SU-DHL-6 (cell line): ENCODE results near the gene IGF2BP2.
"Not testable (repeated sequence)": the region's sequence is repeated elsewhere in the genome, so short reads cannot be mapped to it uniquely, and the experiment has no call there.

Experiments used
- CTCF ChIP-seq: fragments of 200-600 bp; sonication (generic); IDR thresholded peaks from one replicate; pipeline ENCODE4 v1.5.1; 2017; ENCODE audit warnings: antibody characterized with exemption, mild to moderate bottlenecking, low read length, moderate library complexity; ENCODE audit not compliant: insufficient read depth, poor library complexity, severe bottlenecking
- EZH2phosphoT487 ChIP-seq: fragments of 200-600 bp; sonication (generic), shearing (Covaris generic); conservative IDR thresholded peaks from 2 replicates; pipeline ENCODE4 v1.6.1; 2018; ENCODE audit warnings: mild to moderate bottlenecking, antibody characterized with exemption, low read length, moderate library complexity, mixed read lengths

GRCh38 chr3:185661296-185661695 lies 163.5 kb downstream of the IGF2BP2 start:
- TF ChIP-seq CTCF, EZH2phosphoT487: not testable (repeated sequence)
